K562 (cell line): ENCODE results near the gene RASD2. TPM values are rescaled to one million over a fixed set of nuclear protein-coding genes. Genes with fewer than 3 reads are reported as not detected.

Experiments used
- AFF1 ChIP-seq, 2 experiments: fragments of 450-650 bp; IDR thresholded peaks; 2 replicates each; pipeline ENCODE4 v1.6.1; 2018; ENCODE audit warnings: mild to moderate bottlenecking in 2 of 2, low read depth in 1 of 2; ENCODE audit not compliant: partially characterized antibody in 2 of 2
- CTCFL ChIP-seq: IDR thresholded peaks from 2 replicates; pipeline ENCODE4 v1.6.1; 2011; ENCODE audit warnings: borderline replicate concordance, low read depth, mild to moderate bottlenecking, moderate library complexity, low read length; ENCODE audit not compliant: insufficient read depth, poor library complexity, severe bottlenecking
- ERF ChIP-seq: fragments of 450-650 bp; formaldehyde crosslinking; IDR thresholded peaks from 2 replicates; pipeline ENCODE4 v1.4.0; 2020; ENCODE audit warnings: mild to moderate bottlenecking, mixed read lengths
- FUS ChIP-seq: fragments of 200-400 bp; formaldehyde crosslinking; optimal IDR thresholded peaks from 2 replicates; pipeline ENCODE3; 2017; ENCODE audit warnings: low read depth, low read length
- HMBOX1 ChIP-seq: sonication (generic); IDR thresholded peaks from 2 replicates; pipeline ENCODE4 v1.6.1; 2016
- HMG20A ChIP-seq: fragments of 450-650 bp; formaldehyde crosslinking; conservative IDR thresholded peaks from 2 replicates; pipeline ENCODE4 v1.4.0; 2020; ENCODE audit warnings: mild to moderate bottlenecking, mixed read lengths
- ID3 ChIP-seq, 2 experiments: fragments of 250-450 bp in 1 of 2; fragments of 450-650 bp in 1 of 2; sonication (Bioruptor Pico) in 1 of 2; IDR thresholded peaks; 2 replicates each; pipeline versions ENCODE4 v1.6.1 to v1.8.0; 2016 to 2021; ENCODE audit warnings: mild to moderate bottlenecking in 2 of 2, moderate library complexity in 2 of 2, missing compliant biosample characterization in 1 of 2, missing genetic modification characterization in 1 of 2
- IRF1 ChIP-seq: sonication (generic); formaldehyde crosslinking; IDR thresholded peaks from 2 replicates; pipeline ENCODE4 v1.8.0; 2022; ENCODE audit warnings: missing genetic modification reagents, mild to moderate bottlenecking, borderline replicate concordance
- JUND ChIP-seq, 2 experiments: IDR thresholded peaks; 2 replicates in 1 of 2; 3 replicates in 1 of 2; pipeline ENCODE4 v1.6.1; 2011; ENCODE audit warnings: borderline replicate concordance in 2 of 2, low read depth in 2 of 2, low read length in 2 of 2, improper control_type of control experiment in 1 of 2, missing biosample characterization in 1 of 2, missing genetic modification characterization in 1 of 2, missing genetic modification reagents in 1 of 2
- MECOM ChIP-seq: fragments of 250-450 bp; sonication (Bioruptor Pico); IDR thresholded peaks from 2 replicates; pipeline ENCODE4 v1.8.0; 2022; ENCODE audit warnings: inconsistent platforms
- MITF ChIP-seq: IDR thresholded peaks from 2 replicates; pipeline ENCODE4 v1.6.1; 2014; ENCODE audit warnings: antibody characterized with exemption
- STAT5B ChIP-seq: fragments of 250-450 bp; sonication (Bioruptor Pico); IDR thresholded peaks from 2 replicates; pipeline ENCODE4 v1.8.0; 2021; ENCODE audit warnings: mild to moderate bottlenecking, inconsistent platforms
- ZKSCAN8 ChIP-seq: fragments of 200-800 bp; sonication (Bioruptor generic); IDR thresholded peaks from 2 replicates; pipeline ENCODE4 v1.6.1; 2016; ENCODE audit warnings: missing genetic modification characterization, missing compliant biosample characterization
- ZNF239 ChIP-seq: fragments of 250-450 bp; sonication (Bioruptor Pico); IDR thresholded peaks from 2 replicates; pipeline ENCODE4 v1.4.0; 2020; ENCODE audit warnings: mild to moderate bottlenecking
- ZNF431 ChIP-seq: sonication (generic); formaldehyde crosslinking; IDR thresholded peaks from 2 replicates; pipeline ENCODE4 v1.8.0; 2022; ENCODE audit warnings: mild to moderate bottlenecking, missing genetic modification reagents
- polyA plus RNA-seq, 8 experiments: library from polyadenylated mRNA; depleted of rRNA in 4 of 8; stranded (reverse) in 5 of 8; unstranded in 3 of 8; fragments of >200 nt; fragmentation: Nextera tagmentation in 2 of 8; fragmentation: Illumina TruSeq in 1 of 8; extraction: Ambion mirVana in 2 of 8; extraction: Trizol in 1 of 8; gene quantifications; 2 replicates each; pipeline versions ENCODE4 v1.2.1 to v1.2.3, GENCODE V29; 2011 to 2014; ENCODE audit warnings: inconsistent platforms in 1 of 8, missing spikeins in 1 of 8
- total RNA-seq, 7 experiments: library from RNA; depleted of rRNA in 6 of 7; stranded (reverse); fragments of >200 nt in 6 of 7; fragmentation: Illumina TruSeq in 2 of 7; extraction: Trizol in 2 of 7; gene quantifications; 2 replicates each; pipeline versions ENCODE4 v1.2.1 to v1.2.3, GENCODE V29; 2011 to 2021; ENCODE audit warnings: low replicate concordance in 1 of 7

Gene RASD2
- total and polyA plus RNA-seq, 9 of the 15 experiments (the other 6 are each of a cell fraction or from before 2014, with no cell fraction given) = 0.05 TPM; not detected in 8

GRCh38 chr22:35521358-35522224 lies 19.0 kb upstream of the RASD2 start (continued):
- TF ChIP-seq CTCFL (no peak), ZNF239 (CRISPR knock-in tag) (no peak), HMG20A (CRISPR knock-in tag) (no peak), ID3 (CRISPR knock-in tag; IDR thresholded peaks at IDR 0.05) (no peak), ID3 (tag; IDR thresholded peaks at IDR 0.05) (peak; percentile 55; the same call in 1 of the 2 replicates), ZKSCAN8 (CRISPR knock-in tag) (no peak), IRF1 (CRISPR knock-in tag) (no peak), AFF1 (IDR thresholded peaks at IDR 0.05; ENCODE audit: low read depth in 1 of 2, partially characterized antibody in 2 of 2) (no peak), MECOM (CRISPR knock-in tag) (no peak), MITF (no peak), FUS (no peak), ZNF431 (CRISPR knock-in tag) (no peak), ERF (no peak), STAT5B (CRISPR knock-in tag) (no peak), HMBOX1 (no peak), JUND (IDR thresholded peaks at IDR 0.05; ENCODE audit: borderline replicate concordance, low read depth, low read length) (no peak), JUND (tag; IDR thresholded peaks at IDR 0.05; ENCODE audit: borderline replicate concordance, low read depth, low read length) (no peak)
